K562 (cell line): Measurements from ENCODE around the gene AARSD1. TPM values are rescaled to one million over a fixed set of nuclear protein-coding genes. Genes with fewer than 3 reads are reported as not detected.
A peak's percentile ranks its signal among the peaks of the same experiment; 100 is the strongest.

ENCODE experiments used
- CBFA2T3 ChIP-seq: fragments of 450-650 bp; IDR thresholded peaks from 2 replicates; pipeline ENCODE4 v1.6.1; 2017
- E4F1 ChIP-seq: fragments of 250-450 bp; sonication (Bioruptor Pico); IDR thresholded peaks from 2 replicates; pipeline ENCODE4 v1.5.0; 2021; ENCODE audit warnings: mild to moderate bottlenecking, borderline replicate concordance
- ETS1 ChIP-seq: conservative IDR thresholded peaks from 2 replicates; pipeline ENCODE4 v1.6.1; 2011; ENCODE audit warnings: low read depth, mild to moderate bottlenecking, low read length; ENCODE audit not compliant: control insufficient read depth
- MEF2A ChIP-seq: IDR thresholded peaks from 2 replicates; pipeline ENCODE4 v1.6.1; 2011; ENCODE audit warnings: low read depth, mild to moderate bottlenecking, low read length, moderate library complexity; ENCODE audit not compliant: control insufficient read depth
- MEIS2 ChIP-seq: fragments of 450-650 bp; IDR thresholded peaks from 2 replicates; pipeline ENCODE4 v1.6.1; 2014; ENCODE audit warnings: mild to moderate bottlenecking; ENCODE audit not compliant: partially characterized antibody
- NUFIP1 ChIP-seq: fragments of 450-650 bp; IDR thresholded peaks from 2 replicates; pipeline ENCODE4 v1.6.1; 2018; ENCODE audit not compliant: partially characterized antibody
- RAD21 ChIP-seq, 2 experiments: fragments of 250-450 bp in 1 of 2; fragments of 450-650 bp in 1 of 2; sonication (Bioruptor Pico) in 1 of 2; formaldehyde crosslinking in 1 of 2; IDR thresholded peaks in 1 of 2; conservative IDR thresholded peaks in 1 of 2; 2 replicates each; pipeline versions ENCODE4 v1.4.0 to v1.8.0; 2020 to 2022; ENCODE audit warnings: mild to moderate bottlenecking in 2 of 2, moderate library complexity in 1 of 2
- RBM39 ChIP-seq: fragments of 200-400 bp; formaldehyde crosslinking; optimal IDR thresholded peaks from 2 replicates; pipeline ENCODE3; 2018; ENCODE audit warnings: low read depth, low read length
- SAP30 ChIP-seq: fragments of 200-600 bp; sonication (generic); IDR thresholded peaks from 2 replicates; pipeline ENCODE4 v1.6.1; 2012; ENCODE audit warnings: borderline replicate concordance, low read depth, mild to moderate bottlenecking, moderate library complexity, low read length, control low read depth, inconsistent platforms; ENCODE audit not compliant: insufficient read depth, poor library complexity, severe bottlenecking
- SIN3B ChIP-seq: fragments of 450-650 bp; IDR thresholded peaks from 2 replicates; pipeline ENCODE4 v1.6.1; 2017; ENCODE audit warnings: low read depth, mild to moderate bottlenecking, moderate library complexity
- SOX6 ChIP-seq: fragments of 450-650 bp; IDR thresholded peaks from 2 replicates; pipeline ENCODE4 v1.6.1; 2014; ENCODE audit warnings: mild to moderate bottlenecking
- SPI1 ChIP-seq: IDR thresholded peaks from 2 replicates; pipeline ENCODE4 v1.6.1; 2011; ENCODE audit warnings: low read depth, low read length, control low read depth, borderline replicate concordance
- TCF7 ChIP-seq: sonication (generic); IDR thresholded peaks from 2 replicates; pipeline ENCODE4 v1.6.1; 2016; ENCODE audit warnings: antibody characterized with exemption, borderline replicate concordance
- THAP12 ChIP-seq: fragments of 250-450 bp; sonication (Bioruptor Pico); IDR thresholded peaks from 2 replicates; pipeline ENCODE4 v1.9.0; 2021; ENCODE audit warnings: mild to moderate bottlenecking, inconsistent platforms
- TOE1 ChIP-seq, 2 experiments: fragments of 450-650 bp in 1 of 2; sonication (generic) in 1 of 2; formaldehyde crosslinking in 1 of 2; IDR thresholded peaks; 2 replicates each; pipeline versions ENCODE4 v1.7.1 to v1.8.0; 2016 to 2022; ENCODE audit warnings: borderline replicate concordance in 2 of 2, mild to moderate bottlenecking in 2 of 2, antibody characterized with exemption in 1 of 2, inconsistent platforms in 1 of 2, low read depth in 1 of 2, missing genetic modification reagents in 1 of 2, moderate library complexity in 1 of 2
- TRIM24 ChIP-seq, 2 experiments: fragments of 450-650 bp; IDR thresholded peaks; 2 replicates each; pipeline ENCODE4 v1.6.1; 2016
- ZBTB17 ChIP-seq: fragments of 450-650 bp; formaldehyde crosslinking; IDR thresholded peaks from 2 replicates; pipeline ENCODE4 v1.4.0; 2020; ENCODE audit warnings: mild to moderate bottlenecking
- ZSCAN29 ChIP-seq: fragments of 450-650 bp; IDR thresholded peaks from 2 replicates; pipeline ENCODE4 v1.6.1; 2017
- polyA plus RNA-seq, 8 experiments: library from polyadenylated mRNA; depleted of rRNA in 4 of 8; stranded (reverse) in 5 of 8; unstranded in 3 of 8; fragments of >200 nt; fragmentation: Nextera tagmentation in 2 of 8; fragmentation: Illumina TruSeq in 1 of 8; extraction: Ambion mirVana in 2 of 8; extraction: Trizol in 1 of 8; gene quantifications; 2 replicates each; pipeline versions ENCODE4 v1.2.1 to v1.2.3, GENCODE V29; 2011 to 2014; ENCODE audit warnings: inconsistent platforms in 1 of 8, missing spikeins in 1 of 8
- total RNA-seq, 7 experiments: library from RNA; depleted of rRNA in 6 of 7; stranded (reverse); fragments of >200 nt in 6 of 7; fragmentation: Illumina TruSeq in 2 of 7; extraction: Trizol in 2 of 7; gene quantifications; 2 replicates each; pipeline versions ENCODE4 v1.2.1 to v1.2.3, GENCODE V29; 2011 to 2021; ENCODE audit warnings: low replicate concordance in 1 of 7

Gene AARSD1
- total and polyA plus RNA-seq, 9 of the 15 experiments (the other 6 are each of a cell fraction or from before 2014, with no cell fraction given): 51.7 to 98.5 (median 68.6) TPM

- peak; percentile 89 for TF ChIP-seq TOE1 (IDR thresholded peaks at IDR 0.05; ENCODE audit: borderline replicate concordance)
- no peak for TF ChIP-seq TOE1 (CRISPR knock-in tag; IDR thresholded peaks at IDR 0.05; ENCODE audit: borderline replicate concordance, low read depth)
- TF ChIP-seq RAD21 (CRISPR knock-in tag; conservative IDR thresholded peaks at IDR 0.05 in 1 of 2, IDR thresholded peaks at IDR 0.05 in 1 of 2): peak; percentile 58 to 72
- TF ChIP-seq SPI1: peak; percentile 78
- peak; percentile 13; the same call in 1 of the 2 replicates for TF ChIP-seq ZBTB17
- TF ChIP-seq TCF7: peak; percentile 68; the same call in 1 of the 2 replicates
- peak; percentile 96 for TF ChIP-seq ETS1
- TF ChIP-seq CBFA2T3: peak; percentile 35; the same call in 1 of the 2 replicates
- peak; percentile 41; the same call in 1 of the 2 replicates for TF ChIP-seq SIN3B
- peak; percentile 89 for TF ChIP-seq SOX6
- no peak; the same call in 1 of the 2 replicates for TF ChIP-seq THAP12
- TF ChIP-seq E4F1 (CRISPR knock-in tag): no peak
- TF ChIP-seq MEF2A: 0 out of 2 replicates have a peak, but pooled peaks have one; percentile 29
- peak in 1 of 2 experiments; percentile 81; a peak in 2 of 4 replicates for TF ChIP-seq TRIM24 (IDR thresholded peaks at IDR 0.05)
- peak; percentile 77 for TF ChIP-seq RBM39
- no peak for TF ChIP-seq SAP30
- peak; percentile 49 for TF ChIP-seq MEIS2
- no peak for TF ChIP-seq ZSCAN29
- no peak for TF ChIP-seq NUFIP1
Observed at GRCh38 chr17:42997984-42998938, 34.0 kb upstream of the AARSD1 start, which contains the start of gene RPL27 (continued).
